ENCODE data around the gene ABHD6. TPM values are rescaled to one million over a fixed set of nuclear protein-coding genes. Genes with fewer than 3 reads are reported as not detected.

ABHD6 gene
- total RNA-seq, 1 experiment from 2014 or later, result 2.2 TPM

GRCh38 chr3:58299075-58299474 lies 61.5 kb downstream of the ABHD6 start:
- H3K27ac Mint-ChIP-seq, result no peak overlapping the region

More at GRCh38 chr3:58299075-58299474, 61.5 kb downstream of the ABHD6 start:
- Histone ChIP-seq H3K23me2 (ENCODE audit: insufficient read length, low read depth, low read length, poor library complexity, severe bottlenecking) (no peaks in the 10 kb centered on the region), H2BK12ac (ENCODE audit: insufficient read length, low read depth, low read length) (no peak overlapping the region), H3K4me2 (ENCODE audit: insufficient read depth, insufficient read length, low read length) (no peak overlapping the region), H2BK20ac (ENCODE audit: low read depth, low read length, poor library complexity, severe bottlenecking) (no peak overlapping the region), H4K5ac (ENCODE audit: insufficient read length, low read depth, low read length) (no peak overlapping the region), H2BK15ac (ENCODE audit: low read depth, low read length) (no peak overlapping the region), H4K20me1 (ENCODE audit: control insufficient read depth, insufficient read depth, insufficient read length) (no peaks in the 10 kb centered on the region), H3T11ph (ENCODE audit: low read length) (no peak overlapping the region), H3K79me1 (ENCODE audit: insufficient read depth, low read depth, low read length, poor library complexity, severe bottlenecking) (no peaks in the 10 kb centered on the region), H3K18ac (ENCODE audit: insufficient read length, low read depth, low read length) (no peak overlapping the region), H3K4me1 (ENCODE audit: insufficient read depth, low read length) (no peaks in the 10 kb centered on the region), H3K23ac (ENCODE audit: insufficient read length, low read depth, low read length) (no peak overlapping the region), H3K14ac (ENCODE audit: insufficient read depth, low read length) (no peak overlapping the region), H2AK5ac (ENCODE audit: insufficient read length, low read length) (no peak overlapping the region), H3K27ac (ENCODE audit: insufficient read length, low read depth, low read length) (no peak overlapping the region), H2BK120ac (ENCODE audit: low read depth, low read length, poor library complexity, severe bottlenecking) (no peak overlapping the region), H4K8ac (replicated peaks; ENCODE audit: insufficient read length, low read depth, low read length) (no peak overlapping the region), H3K56ac (ENCODE audit: insufficient read length, low read depth, low read length) (no peak overlapping the region), H3K27me3 (ENCODE audit: insufficient read depth, low read length) (no peaks in the 10 kb centered on the region), H3K9ac (ENCODE audit: extremely low read depth, insufficient read length, low read length) (no peak overlapping the region), H3K4ac (ENCODE audit: low read depth, low read length) (no peak overlapping the region), H3K9me3 (ENCODE audit: control insufficient read depth, low read depth, low read length) (no peaks in the 10 kb centered on the region), H3K79me2 (ENCODE audit: insufficient read depth, low read length) (no peaks in the 10 kb centered on the region), H2BK5ac (ENCODE audit: insufficient read length, low read length) (no peak overlapping the region), H4K91ac (ENCODE audit: insufficient read length, low read depth, low read length) (no peak overlapping the region), H2AFZ (ENCODE audit: low read length) (no peak overlapping the region)
- Mint-ChIP-seq H3K36me3 (ENCODE audit: insufficient read depth in 1 of 3, low read depth in 3 of 3) (no peaks in the 10 kb centered on the region), H3K9me3 (peaks cover 0 to 3% of the 10 kb centered on the region in 2 experiments; a peak in 1 of 5 replicates), H3K4me1 (peaks cover 10 to 11% of the 10 kb centered on the region in 2 experiments), H3K4me3 (no peak overlapping the region), H3K27me3 (ENCODE audit: low read depth) (peaks cover 25% of the 10 kb centered on the region)
- DNase-seq, result no peak
- WGBS (ENCODE audit: extremely low coverage, insufficient read length, low lambda C conversion rate), result no CpG with 5 or more reads among the region's 2 CpGs
- TF ChIP-seq, protein P1, sequence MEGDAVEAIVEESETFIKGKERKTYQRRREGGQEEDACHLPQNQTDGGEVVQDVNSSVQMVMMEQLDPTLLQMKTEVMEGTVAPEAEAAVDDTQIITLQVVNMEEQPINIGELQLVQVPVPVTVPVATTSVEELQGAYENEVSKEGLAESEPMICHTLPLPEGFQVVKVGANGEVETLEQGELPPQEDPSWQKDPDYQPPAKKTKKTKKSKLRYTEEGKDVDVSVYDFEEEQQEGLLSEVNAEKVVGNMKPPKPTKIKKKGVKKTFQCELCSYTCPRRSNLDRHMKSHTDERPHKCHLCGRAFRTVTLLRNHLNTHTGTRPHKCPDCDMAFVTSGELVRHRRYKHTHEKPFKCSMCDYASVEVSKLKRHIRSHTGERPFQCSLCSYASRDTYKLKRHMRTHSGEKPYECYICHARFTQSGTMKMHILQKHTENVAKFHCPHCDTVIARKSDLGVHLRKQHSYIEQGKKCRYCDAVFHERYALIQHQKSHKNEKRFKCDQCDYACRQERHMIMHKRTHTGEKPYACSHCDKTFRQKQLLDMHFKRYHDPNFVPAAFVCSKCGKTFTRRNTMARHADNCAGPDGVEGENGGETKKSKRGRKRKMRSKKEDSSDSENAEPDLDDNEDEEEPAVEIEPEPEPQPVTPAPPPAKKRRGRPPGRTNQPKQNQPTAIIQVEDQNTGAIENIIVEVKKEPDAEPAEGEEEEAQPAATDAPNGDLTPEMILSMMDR (conservative IDR thresholded peaks at IDR 0.05), result no peak

Measured in H9 (cell line).